ENCODE results near the gene TPR. TPM values are rescaled to one million over a fixed set of nuclear protein-coding genes. Genes with fewer than 3 reads are reported as not detected.

The TPR gene
- total RNA-seq, 2 donors from 2014 or later: 44.6 to 54.3 TPM

DNA sequence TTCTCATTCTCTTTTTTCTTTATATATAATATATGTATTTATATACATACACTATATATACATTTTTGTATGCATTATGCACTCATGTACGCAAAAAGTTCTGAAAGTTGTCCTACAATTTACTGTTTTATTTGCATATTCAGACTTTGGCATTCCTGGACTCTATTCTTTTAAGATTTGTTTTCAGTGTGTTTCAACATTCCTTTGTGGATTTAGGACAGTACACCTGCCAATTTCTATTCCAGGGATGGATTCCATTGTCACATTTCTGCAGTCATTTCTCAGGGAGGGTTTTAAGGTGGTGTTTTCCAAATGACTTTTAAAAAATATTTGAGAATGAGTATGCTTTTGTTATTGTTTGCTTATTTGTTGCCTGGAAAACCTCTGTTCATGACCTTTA is 76.2 kb downstream of the TPR start:
- intact Hi-C loops (cut with DNase I): no loop called here
- ATAC-seq: no peak
- DNase-seq: no peak

DNA sequence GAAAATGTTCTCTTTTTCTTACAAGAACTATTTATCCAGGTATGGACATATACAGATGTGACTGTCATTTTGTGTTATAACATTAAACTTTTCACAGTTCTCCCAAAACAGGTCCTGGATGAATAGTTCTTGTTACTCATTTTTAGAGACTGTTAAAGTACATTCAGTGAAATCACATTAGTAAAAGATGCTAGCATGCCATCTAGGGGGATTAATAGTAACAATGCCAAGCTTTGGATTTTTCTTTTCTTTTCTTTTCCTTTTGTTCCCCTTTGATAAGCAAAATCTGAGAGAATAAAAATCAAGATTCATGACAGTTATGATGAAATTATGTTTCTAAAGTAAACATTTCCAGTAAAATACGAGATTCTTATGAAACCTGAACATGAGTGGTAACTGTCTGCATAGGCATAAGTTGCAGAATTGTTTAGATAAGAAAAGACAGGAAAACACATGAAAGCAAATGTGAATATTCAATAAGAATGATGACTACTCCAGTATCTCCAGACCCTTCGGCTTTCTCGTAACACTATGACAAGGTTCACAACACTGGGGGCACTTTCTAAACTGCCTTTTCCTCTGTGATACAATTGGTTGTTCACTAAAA is 77.5 kb downstream of the TPR start:
- no peak for ATAC-seq

DNA sequence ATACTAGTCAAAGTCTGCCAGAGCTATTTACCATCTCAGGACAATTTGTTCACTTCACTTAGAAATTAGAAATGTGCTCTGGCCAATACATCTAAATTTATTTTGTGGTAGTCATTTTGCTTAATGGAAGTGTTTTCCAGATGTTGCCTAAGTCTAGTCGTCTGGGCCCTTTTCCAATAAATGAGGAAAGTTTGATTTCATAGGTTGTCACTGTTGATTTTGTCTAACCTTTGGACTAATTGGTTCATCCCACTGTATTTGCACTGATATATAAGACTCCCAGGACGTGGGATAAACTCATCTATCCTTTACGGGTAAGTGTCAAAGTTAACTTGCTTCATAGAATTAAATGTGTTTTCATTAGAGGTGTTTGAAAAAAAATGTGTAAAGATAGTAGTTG is 79.1 kb downstream of the TPR start, which contains the start of gene PRG4:
PRG4 (plus strand) TSS at position 300 of the 400 bp plus-strand sequence.
- ATAC-seq (peak; percentile 38 to 77), DNase-seq (no peak)
- intact Hi-C loops (cut with DNase I): no loop called here

More for the DNA sequence above, 77.5 kb downstream of the TPR start:
- DNase-seq: no peak
- intact Hi-C loops (cut with DNase I): no loop called here

DNA sequence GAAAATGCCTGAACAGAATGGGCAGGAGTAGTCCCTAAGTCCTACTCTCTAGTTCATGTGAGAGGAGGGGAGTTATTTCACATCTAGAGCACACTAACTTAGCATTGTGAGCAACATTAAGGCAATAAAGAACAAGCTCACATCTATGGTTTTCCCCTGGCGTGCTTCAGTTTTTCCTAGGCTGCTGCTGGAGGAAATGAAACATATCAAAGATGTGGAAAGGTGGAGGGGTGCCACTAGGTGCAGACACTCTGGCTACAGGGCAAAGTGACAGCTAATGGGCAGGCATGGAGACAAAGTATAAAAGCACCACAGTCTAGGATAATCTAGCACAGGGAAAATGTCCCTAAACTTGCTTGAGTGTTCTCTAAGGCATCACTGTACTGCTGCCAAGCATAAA is 82.2 kb downstream of the TPR start:
- intact Hi-C loops (cut with DNase I): no loop called here
- no peak for ATAC-seq
- DNase-seq: no peak

DNA sequence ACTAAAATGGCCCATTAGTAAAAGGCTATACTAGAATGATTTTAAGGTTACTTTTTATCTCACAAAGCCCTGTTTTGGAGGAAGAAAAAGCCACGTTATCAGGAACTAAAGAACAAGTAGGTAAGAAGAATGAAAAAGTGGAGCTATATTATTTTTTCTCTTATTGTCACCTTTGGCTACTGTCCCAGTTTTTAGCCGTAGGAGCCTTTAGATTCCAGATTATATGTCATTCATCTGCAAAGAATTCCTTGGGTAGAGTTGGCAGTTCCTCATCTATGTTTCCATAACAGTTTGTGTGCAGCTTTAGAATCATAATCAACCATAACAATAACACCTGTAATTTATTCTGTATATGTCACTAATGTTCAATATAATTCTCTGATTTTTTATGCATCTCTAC is 83.8 kb downstream of the TPR start:
- no peak for ATAC-seq
- intact Hi-C loops (cut with DNase I): no loop called here
- DNase-seq: no peak

DNA sequence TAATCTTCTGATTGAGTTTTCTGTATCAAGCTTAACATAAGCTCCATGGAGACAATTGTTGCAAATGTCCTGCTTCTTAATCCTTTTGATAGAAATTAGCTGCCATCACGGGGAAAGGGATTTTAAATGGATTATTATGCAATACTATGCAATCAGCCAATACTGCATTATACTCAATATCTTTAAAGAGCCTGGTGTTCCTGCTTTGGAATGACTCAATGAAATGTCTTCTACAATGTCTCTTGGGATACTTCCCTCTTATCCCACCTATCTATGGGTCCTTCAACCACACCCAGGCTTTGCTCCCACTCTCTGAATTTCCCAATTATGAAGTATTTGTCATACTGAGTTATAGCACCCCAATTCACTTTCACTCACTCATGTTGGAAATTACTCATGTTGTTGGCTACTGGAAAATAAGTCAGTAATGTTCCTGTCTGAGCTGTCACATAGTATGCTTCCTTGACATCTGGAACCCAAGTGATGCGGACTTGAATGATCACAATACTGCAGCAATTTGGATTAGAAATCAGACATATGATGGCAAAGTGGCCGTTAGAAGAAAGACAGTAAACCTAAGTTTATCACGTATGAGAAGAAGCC is 85.0 kb downstream of the TPR start:
- no peak for ATAC-seq
- DNase-seq: no peak
- intact Hi-C loops (cut with DNase I): no loop called here

DNA sequence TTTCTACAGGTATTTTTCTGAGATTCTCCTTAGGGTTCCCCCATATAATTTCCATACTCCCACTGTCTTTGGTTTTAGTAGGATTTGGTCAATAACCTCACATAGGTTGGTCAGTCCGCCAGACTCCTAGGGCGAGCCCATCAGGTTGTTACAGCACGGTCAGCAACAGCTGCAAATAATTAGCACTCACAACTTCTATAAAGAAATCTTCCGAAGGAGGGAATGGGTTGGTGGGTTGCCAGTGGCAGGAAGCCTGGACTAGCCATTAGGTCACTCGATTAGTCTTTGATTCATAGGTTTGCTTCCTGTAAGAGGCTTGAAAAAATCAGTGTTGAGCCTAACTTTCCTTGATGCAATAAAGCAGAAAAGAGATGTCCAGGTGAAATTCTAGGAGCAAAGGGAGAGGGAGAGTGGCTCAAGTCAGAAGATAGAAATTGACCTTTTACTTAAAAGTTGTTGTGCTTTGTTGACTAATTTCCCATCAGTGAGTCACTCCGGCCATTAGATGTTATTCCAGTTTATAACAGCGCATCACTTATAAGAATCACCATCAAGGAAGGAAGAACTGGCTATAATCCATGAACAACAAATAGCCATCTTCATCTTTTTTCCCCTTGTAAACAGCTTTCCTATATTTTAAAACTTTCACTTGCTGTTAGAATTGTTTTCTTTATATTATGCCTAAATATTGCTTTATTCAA is 88.3 kb downstream of the TPR start:
- no peak for DNase-seq
- peak in 1 of 2 donors; percentile 54 for ATAC-seq
- intact Hi-C loops (cut with DNase I): no loop called here

DNA sequence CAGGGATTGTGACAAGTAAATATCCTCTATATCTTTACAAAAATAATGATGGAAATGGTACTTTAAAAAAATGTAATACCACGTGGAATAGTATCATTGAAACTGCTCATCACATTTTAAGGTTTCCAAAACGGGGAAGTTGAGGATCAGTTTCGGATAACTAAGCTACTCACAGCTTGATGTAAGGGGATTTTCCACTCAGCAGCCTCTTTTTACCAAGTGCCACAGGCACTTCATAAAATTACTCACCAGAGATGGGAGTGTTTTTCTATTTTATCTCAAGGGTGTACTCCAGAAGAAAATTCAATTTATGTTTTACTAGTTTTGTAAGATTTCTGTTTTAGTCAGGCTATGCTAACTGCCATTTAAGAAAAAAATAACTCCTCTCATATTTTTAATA is 91.7 kb downstream of the TPR start:
- DNase-seq (no peak), ATAC-seq (peak in 1 of 2 donors; percentile 45)
- intact Hi-C loops (cut with DNase I): no loop called here

DNA sequence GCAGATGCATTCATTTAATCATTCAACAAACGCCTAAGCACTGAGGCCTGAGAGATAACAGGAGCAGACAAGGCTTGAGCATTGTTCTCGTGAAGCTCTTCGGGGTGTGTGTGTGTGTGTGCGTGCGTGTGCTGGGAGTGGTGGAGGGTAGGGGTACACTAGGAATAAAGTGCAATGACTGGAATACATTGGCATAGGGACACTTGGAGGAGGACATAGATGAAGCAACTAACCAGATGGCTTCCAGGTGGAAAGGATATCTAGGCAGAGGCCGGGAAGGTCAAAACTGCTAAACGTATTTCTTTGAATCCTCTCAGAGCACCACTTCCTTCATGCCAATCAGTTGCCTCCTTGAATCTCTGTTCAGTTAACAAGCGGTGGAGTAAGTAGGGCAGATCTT is 92.6 kb downstream of the TPR start:
- no peak for DNase-seq
- ATAC-seq: no peak
- intact Hi-C loops (cut with DNase I): no loop called here

DNA sequence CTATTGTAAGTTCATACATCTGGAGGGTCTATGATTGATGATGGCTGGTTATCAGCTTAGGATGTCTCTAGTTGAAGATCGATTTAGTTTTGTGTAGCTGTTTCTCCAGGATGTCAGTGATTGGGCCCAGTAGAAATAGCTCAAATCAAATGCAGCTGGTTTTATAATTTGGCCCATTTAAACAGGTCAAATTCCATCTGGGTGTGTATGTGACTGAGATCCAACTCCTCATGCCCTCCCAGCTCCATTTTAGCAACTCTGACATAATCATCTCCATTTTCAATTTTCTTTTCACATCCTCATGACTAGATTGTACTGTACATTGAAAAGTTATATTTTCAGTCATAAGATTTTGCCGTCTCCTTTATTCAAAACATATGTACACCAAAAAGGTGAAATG is 99.2 kb downstream of the TPR start:
- intact Hi-C loops (cut with DNase I): no loop called here
- DNase-seq: no peak
- ATAC-seq: no peak

DNA sequence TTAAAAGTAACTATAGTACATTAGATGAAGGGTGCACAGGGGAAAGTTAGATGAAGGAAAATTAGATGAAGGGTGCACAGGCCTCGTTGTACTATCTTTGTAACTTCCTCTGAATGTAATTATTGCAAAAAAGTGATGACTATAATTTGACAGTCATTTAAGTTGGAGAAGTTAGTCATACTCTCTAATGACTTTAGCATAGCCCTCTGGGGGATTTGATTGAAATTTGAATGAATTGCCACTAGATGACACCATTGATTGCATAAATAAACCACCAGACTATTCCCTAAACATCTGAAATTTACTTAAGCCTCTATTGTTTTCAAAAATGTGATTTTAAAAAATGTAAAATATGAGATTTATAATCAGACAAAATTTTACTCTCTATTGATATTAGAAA is 102.6 kb downstream of the TPR start:
- DNase-seq: no peak
- no peak for ATAC-seq

DNA sequence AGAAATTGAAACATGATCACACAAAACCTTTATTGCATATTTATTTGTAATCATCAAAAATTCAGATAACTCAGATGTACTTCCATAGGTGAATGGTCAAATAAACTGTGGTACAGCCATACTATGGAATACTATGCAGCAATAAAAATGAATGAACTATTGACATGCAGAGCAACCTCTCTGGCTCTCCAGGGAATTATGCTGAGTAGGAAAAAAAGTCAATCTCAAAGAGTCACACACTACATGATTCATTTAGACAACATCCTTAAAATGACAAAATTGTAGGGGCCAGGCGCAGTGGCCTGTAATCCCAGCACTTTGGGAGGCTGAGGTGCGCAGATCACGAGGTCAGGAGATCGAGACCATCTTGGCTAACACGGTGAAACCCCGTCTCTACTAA is 104.0 kb downstream of the TPR start:
- intact Hi-C loops (cut with DNase I): no loop called here
- ATAC-seq (no peak), DNase-seq (no peak)

More for the DNA sequence above, 102.6 kb downstream of the TPR start:
- intact Hi-C loops (cut with DNase I): no loop called here

Other genes with a start within 250 kb of the TPR start
- gene PRG4, start 79.0 kb downstream of the TPR start, total RNA-seq: 10 to 100 TPM; 35.9 to 41.2 TPM
- 10 to 100 TPM; 13.3 to 15.7 TPM for gene ODR4, start 585 bp upstream of the TPR start, total RNA-seq
- gene PDC, start 85.9 kb upstream of the TPR start, total RNA-seq: not detected

Data from left cardiac atrium (tissue), 4 donors.